Measurements from ENCODE around the gene NMRK2.
"Not testable (repeated sequence)": the region's sequence is repeated elsewhere in the genome, so short reads cannot be mapped to it uniquely, and the experiment has no call there.

NMRK2 gene

GRCh38 chr19:3936506-3937442 is 3.9 kb downstream of the NMRK2 start:
- DNase-seq (ENCODE audit: low spot score) = peak; percentile 31

DNA sequence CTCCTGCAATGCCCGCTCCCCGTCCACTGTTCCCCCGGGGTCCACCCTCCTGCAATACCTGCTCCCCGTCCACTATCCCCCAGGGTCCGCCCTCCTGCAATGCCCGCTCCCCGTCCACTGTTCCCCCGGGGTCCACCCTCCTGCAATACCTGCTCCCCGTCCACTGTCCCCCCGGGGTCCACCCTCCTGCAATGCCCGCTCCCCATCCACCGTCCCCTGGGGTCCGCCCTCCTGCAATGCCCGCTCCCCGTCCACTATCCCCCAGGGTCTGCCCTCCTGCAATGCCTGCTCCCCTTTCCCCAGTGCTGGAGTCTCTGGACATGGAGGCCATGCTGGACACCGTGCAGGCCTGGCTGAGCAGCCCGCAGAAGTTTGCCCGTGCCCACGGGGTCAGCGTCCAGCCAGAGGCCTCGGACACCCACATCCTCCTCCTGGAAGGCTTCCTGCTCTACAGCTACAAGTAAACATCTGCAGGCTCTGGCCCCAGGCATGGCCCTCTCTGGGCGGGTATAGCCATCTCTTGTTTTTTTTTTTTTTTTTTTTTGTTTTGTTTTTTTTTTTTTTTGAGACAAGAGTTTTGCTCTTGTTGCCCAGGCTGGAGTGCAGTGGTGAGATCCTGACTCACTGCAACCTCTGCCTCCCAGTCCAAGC is 5.6 kb downstream of the NMRK2 start:
- not testable (repeated sequence) for DNase-seq (ENCODE audit: low spot score)

DNA sequence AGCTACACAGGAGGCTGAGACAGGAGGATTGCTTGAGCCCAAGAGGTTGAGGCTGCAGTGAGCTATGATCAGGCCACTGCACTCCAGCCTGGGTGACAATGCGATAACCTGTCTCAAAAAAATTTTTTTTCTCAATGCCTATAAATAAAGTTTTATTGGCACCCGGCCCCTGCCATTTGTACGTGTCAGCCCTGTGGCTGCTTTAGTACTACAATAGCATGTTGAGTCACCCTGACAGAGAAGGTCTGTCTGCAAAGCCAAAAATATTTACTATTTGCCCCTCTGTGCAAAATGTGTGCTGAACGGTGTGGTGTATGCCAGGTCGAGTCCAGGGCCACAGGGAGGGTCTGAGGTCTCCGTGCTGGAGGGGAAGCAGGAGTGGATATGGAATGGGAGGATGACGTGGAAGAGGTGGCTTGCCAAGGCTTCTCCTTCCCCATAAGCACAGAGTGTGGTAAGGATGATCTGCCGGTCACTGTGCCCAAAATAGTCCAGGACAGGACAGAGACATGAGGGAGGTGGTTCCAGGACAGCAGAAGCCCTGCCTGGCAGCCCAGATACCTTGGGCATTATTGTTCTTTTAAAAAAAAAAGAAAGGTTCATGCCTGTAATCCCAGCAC is 10.0 kb downstream of the NMRK2 start:
- no peak for DNase-seq (ENCODE audit: low spot score)

GRCh38 chr19:3944018-3944721 is 11.3 kb downstream of the NMRK2 start:
- DNase-seq (ENCODE audit: low spot score) = no peak

- DNase-seq (ENCODE audit: low spot score) = no peak
Observed at GRCh38 chr19:3945838-3946237, 13.0 kb downstream of the NMRK2 start.

GRCh38 chr19:3947316-3947933 is 14.6 kb downstream of the NMRK2 start:
- not testable (repeated sequence) for DNase-seq (ENCODE audit: low spot score)

DNA sequence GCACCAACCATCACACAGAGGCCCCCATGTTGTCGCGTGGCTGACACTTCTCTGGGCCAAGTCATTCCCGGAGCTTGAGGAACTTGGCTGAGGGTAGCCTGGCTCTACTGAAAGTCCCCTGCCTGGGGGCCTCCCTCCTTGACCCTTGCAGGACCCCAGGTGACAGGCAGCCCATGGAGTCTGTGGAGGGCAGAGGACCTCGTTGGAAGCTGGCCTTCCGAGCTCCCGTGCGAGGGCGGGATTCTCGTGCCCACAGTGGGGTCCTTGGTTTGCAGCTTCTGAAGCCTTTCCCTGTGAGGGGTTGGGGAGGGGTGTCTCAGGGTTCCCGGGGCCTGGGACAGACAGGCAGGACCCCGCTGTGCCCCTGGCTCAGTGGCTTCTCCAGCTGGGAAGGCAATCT is 16.4 kb downstream of the NMRK2 start:
- no peak for DNase-seq (ENCODE audit: low spot score)

DNA sequence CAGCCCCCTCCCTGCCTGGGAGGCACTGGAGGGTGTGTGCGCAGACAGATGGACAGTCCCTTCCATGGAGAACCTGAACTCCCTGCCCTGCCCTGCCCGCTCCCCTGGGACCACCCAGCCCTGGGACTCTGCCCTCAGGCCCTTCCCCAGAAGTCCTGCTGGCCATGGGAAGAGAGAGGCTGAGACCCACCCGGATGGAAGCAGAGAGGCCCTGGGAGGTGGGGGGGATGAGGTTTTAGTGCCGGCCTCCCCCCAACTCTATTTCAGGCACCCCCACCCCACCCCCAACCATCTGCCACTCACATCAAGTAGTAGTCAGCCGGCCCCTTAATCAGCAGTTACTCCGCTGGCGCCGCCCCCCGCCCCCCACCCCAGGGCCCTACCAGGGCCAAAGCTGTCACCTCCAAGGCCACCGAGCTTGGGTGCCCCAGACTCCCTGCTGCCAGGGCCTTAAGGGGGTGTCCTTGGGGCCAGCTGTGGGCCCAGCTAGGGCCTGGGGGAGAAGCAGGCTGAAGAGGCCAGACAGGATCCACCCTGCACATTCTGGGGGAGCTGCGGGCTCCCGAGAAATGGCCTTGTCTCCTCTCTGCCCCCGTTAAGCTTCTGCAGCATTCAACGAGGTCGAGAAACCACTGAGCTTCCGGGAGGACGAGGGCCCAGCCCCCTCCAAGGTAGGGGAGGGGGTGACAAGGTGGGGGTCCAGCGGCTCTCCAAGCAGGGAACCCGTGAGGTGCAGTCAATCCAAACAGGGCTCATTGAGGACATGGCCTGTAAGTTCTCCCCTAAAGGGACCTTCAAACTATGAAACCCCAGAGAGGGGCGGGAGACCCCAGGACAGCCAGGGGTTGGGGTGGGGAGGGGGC is 17.4 kb downstream of the NMRK2 start:
- DNase-seq (ENCODE audit: low spot score) = no peak

DNA sequence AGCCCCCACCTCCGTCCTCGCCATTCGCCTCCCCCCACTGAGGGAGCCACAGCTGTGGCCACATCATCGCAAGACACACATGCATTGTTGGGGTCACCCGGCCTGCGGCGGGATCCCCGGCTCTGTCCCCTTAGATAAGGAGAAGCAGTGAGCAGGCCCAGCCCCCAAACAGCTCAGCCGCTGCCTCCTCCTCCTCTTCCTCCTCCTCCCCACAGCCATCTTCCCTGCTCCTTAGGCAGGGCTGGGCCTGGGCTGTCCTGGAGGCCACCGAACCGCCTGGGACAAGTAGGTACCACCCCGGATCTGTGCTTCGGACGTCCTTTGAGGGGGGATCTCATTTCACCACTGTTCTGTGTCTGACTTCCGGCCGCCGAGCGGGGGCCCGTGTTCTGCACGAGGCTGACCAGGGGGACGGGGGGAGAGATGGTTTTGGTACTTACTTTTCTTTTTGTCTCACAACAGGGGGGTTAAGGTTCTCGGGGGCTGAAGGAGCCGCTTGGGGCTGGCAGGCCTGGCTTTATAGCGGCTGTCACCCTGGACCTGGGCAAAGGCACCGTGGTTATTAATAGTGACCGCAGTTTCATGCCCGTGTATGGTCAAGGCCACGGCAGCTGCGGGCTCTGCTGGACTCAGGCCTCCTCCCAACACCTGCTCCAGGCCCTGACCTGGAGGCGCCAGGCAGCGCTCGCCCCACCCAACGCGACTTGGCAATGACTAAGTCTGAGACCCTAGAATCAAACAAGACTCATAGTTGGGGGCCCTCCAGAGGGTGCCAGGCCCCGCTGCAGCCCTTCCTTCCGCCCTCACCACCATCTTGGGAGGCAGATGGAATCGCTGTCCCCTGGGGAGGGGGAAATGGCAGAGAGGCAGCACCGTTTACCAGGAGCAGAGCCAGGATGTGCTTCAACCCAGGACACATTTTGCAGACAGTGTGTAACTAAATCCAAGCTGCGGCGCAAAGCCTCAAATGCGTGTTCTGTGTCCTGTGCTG is 18.3 kb downstream of the NMRK2 start:
- DNase-seq (ENCODE audit: low spot score) = no peak

DNA sequence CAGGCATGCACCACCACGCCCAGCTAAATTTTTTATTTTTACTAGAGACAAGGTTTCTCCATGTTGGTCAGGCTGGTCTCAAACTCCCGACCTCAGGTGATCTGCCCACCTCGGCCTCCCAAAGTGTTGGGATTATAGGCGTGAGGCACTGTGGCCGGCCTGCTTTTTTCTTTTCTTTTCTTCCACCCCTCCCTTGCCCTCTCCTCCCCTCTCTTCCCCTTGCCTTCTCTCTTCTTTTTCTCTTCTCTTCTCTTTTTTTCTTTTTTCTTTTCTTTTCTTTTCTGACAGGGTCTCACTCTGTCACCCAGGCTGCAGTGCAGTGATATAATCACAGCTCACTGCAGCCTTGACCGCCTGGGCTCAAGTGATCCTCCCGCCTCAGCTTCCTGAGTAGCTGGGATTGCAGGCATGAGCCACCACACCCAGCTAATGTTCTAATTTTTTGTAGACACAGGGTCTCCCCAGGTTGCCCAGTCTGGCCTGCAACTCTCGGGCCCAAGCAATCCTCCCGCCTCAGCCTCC is 19.9 kb downstream of the NMRK2 start:
- DNase-seq (ENCODE audit: low spot score) = not testable (repeated sequence)

DNA sequence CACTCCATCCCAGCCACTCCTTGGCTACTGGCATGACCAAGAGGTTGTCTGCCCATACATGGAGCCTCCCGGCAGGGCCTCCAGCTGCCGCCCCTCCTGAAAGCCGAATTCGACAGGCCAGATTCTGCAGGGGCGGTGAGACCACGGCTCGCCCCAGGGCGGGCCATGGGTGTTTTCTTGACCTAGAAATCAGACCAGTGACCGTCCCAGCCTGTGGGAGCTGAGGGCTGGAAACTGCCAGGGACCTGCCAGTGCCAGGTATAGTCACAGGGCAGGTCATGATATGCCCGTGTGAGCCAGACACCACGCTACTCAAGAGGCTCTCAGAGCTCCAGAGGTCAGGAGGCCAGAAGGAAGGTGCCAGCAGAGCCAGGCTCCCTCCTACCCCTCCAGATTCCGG is 21.2 kb downstream of the NMRK2 start:
- no peak for DNase-seq (ENCODE audit: low spot score)

DNA sequence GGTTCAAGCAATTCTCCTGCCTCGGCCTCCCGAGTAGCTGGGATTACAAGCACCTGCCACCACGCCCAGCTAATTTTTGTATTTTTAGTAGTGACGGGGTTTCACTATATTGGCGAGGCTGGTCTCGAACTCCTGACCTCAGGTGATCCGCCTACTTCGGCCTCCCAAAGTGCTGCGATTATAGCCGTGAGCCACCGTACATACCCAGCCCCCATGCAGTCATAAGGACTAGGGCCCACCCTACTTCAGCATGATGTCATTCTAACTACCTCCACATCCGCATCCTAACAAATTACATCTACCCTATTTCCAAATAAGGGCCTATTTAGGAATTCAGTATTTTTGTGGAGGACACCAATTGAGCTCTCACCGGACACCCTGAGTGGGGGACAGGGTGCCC is 22.4 kb downstream of the NMRK2 start:
- DNase-seq (ENCODE audit: low spot score) = not testable (repeated sequence)

DNA sequence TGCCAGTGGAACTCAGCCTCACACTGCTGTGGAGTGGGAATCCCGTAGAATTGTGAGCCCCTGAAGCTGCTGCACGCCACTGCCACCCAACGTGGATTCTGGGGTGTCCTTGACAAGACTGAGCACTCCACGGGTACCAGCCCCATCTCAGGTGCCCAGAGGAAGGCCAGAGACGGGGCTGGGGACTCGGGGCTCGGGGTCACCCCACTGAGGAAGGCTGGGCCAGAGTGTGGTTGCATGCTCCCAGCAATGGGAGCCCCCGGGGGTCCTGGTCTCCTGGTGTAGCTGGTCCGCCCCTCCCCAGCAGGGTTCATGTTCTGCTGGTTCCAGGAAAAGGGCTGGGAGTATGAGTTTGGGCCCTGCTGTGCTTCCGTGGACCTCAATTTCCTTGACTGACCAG is 22.8 kb downstream of the NMRK2 start:
- DNase-seq (ENCODE audit: low spot score) = no peak

GRCh38 chr19:3958836-3959765 is 26.2 kb downstream of the NMRK2 start:
- no peak for DNase-seq (ENCODE audit: low spot score)

- DNase-seq (ENCODE audit: low spot score) = no peak
Observed at GRCh38 chr19:3959766-3960131, 26.9 kb downstream of the NMRK2 start.

DNA sequence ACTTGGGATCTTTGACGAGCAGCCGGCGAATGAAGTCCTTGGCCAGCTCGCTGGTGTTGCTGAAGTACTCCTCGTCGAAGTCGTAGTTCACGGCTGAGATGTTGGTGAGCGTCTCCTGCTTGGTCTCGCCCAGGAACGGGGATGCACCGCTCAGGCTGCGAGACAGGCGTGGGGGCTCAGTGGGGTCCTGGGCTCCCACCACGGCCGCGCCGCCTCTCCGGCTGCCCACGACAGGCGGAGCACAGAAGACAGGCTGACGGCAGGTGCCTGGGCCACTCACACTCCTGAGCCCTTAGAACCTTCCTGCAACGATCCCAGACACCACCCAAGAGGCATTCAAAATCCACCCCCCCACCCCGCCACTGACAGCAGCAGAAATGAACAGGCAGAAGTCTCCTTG is 28.1 kb downstream of the NMRK2 start:
- no peak for DNase-seq (ENCODE audit: low spot score)

- no peak for DNase-seq (ENCODE audit: low spot score)
Observed at GRCh38 chr19:3963458-3964255, 30.8 kb downstream of the NMRK2 start.

Measured in D341Med (cell line).